Fibroblast of skin of right biceps (primary cell): ENCODE data around the gene PTK7.
"Not testable (repeated sequence)": the region's sequence is repeated elsewhere in the genome, so short reads cannot be mapped to it uniquely, and the experiment has no call there.

Source experiments
- DNase-seq: peaks from one replicate; pipeline ENCODE4 v3.0.0-alpha.2; 2013

The PTK7 gene

DNA sequence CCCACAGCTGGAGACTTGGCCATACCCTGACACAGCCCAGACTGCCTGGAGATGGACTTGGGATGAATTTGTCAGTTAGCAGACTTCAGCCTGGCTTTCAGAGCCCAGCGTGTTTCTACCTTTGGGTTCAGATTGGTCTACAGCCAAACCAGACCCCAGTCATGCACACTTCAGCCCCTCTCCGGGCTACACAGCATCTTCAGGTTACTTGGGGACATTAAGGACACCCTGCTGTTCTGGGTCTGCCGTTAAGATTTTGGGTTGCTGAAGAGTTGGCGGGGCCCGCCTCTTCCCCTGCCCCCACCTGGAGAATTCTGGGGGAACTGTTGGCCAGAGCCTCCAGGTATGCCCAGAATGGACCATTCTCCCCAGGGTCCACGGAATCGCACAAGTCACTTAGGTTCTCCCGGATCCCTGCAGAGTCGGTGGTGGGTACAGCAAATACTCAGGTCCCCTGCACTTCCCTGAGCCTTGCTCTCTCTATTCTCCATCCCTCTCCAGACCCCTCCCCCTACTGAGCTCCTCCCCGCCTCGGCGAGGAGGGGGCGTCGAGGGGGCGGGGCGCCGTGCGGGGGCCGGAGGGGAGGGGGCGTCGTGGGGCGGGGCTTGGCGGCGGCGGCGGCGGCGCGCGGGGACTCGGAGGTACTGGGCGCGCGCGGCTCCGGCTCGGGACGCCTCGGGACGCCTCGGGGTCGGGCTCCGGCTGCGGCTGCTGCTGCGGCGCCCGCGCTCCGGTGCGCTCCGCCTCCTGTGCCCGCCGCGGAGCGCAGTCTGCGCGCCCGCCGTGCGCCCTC is at the start of gene PTK7:
PTK7 (plus strand) TSS at position 645 of the 794 bp plus-strand sequence. CDS start 175 bp downstream, outside the sequence.
- DNase-seq: peak; percentile 82

DNA sequence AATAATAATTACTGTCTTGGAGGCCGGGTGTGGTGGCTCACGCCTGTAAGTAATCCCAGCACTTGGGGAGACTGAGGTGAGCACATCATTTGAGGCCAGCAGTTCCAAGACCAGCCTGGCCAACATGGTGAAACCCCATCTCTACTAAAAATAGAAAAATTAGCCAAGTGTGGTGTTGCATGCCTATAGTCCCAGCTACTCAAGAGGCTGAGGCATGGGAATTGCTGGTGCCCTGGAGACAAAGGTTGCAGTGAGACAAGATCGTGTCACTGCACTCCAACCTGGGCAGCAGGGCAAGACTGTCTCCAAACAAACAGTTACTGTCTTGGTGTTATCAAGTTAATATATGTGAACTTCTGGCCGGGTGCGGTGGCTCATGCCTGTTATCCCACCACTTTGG is 49.7 kb upstream of the PTK7 start:
- DNase-seq: no peak

DNA sequence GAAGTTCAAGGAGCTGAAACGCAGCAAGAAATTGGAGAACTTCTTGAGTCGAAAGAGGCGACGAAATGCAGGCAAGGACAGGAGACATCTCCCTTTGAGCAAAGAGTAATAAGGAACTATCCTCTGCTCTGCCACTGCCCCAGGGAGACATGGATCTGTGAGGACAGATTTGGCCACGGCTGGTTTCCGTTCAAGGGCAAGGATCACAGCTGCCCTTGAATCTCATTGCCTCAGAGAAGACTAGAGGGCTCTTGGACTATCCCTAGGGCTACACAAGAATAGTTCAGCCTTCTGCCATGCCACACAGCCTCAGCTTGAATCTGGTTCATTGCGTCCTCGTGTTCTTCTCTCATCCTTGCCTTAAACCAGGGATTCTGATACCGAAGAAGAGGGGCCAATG is 47.0 kb upstream of the PTK7 start:
- DNase-seq: no peak

DNA sequence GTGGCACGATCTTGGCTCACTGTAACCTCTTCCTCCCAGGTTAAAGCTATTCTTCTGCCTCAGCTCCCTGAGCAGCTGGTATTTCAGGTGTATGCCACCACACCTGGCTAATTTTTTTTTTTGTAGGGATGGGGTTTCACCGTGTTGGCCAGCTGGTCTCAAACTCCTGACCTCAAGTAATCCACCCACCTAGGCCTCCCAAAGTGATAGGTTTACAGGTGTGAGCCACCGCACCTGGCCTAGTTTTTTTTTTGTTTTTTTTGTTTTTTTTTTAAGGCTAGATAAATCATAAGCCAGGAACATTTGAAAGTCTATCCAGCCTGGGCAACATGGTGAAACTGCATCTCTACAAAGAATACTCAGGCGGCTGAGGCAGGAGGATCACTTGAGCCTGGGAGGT is 43.8 kb upstream of the PTK7 start:
- no peak for DNase-seq

DNA sequence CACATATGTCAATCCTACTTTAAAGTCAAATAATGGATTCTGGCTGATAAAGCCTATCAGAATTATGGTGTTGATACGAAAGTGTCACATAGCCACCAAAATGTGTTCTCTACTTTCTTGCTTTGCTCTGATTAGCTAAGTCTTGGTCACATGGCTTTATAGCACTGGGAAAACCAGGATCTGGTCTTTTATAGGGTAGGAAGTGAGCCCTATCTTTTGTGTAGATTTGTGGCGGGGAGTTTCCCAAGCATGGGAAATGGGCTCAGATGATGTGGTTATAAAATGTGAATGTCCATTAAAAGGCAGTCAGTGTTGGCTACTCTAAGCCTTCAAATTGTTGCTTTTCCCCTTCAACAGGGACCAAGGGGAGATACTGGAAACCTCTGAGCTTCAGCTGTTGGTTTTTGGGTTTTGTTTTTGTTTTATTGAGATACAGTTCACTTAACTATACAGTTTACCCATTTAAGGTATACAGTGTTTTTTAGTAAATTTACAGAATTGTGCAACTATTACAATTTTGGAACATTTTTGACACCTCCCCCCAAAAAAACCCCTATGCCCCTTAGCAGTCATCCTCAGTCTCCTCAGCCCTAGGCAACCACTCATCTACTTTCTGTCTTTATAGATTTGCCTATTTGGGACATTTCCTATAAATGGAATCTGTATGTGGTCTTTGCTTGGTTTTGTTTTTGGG is 42.5 kb upstream of the PTK7 start:
- no peak for DNase-seq

DNA sequence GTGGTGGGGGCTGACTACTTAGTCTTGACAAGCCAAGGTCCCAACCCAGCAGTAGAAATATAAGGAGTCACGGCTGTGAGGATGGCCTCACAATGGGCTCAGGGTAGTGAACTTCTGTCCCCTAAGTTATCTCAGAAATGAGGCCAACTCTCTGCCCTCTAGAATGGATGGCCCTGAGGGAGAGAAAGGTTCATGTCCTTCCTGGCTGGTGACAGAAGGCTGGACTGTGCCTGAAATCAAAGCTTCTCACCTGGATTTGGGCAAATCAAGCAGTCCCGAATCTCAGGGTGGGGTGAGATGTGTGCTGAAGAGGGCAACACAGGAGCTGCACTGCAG is 42.0 kb upstream of the PTK7 start:
- DNase-seq: no peak

DNA sequence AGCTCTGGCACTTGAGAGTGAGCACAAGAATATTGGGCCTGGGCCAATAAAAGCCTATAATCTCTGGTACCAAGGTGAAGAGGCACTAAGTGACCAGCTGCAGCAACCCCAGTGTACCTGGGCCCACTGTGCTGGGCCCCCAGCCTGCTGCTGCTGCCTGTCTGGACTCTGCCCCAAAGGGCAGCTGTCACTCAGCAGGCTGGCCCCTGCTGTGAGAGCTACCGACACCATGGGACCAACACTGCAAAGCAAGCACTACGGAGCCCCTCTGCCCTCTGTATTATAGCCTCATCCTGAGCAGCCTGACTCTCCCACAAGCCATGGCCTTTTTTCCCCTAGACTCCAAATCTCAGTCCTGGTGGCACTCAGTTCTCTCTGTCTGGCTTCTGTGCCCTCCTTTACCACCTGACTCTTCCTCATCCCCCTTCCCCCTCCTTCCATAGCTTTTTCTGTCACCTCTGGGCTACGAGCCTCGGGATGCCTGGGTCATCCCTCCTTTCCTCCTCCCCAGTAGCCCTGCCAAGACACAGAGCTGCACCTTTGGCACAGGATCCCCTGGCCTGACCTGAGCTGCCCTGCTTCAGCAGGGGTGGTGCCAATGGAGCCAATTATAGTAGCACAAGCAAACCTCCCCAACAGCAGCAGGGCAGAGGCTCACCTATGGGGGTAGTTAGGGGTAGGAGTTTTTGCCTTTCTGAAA is 40.5 kb upstream of the PTK7 start:
- no peak for DNase-seq

DNA sequence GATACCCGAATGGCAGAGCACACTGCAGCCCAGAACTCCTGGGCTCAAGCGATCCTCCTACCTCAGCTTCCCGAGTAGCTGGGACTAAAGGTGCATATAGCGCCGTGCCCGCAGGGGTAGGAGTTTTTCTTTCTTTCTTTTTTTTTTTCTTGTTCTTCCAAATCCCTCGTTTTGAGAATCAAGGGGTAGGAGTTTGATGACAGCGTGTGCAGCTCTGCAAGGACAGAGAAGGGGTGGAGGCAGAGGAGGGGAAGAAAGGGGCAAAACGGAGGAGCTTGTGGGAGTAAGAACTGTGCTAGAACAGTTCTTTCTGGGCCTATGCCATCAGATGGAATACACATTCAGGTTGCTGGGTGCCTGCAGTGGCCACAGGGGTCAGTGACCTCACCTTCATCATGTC is 39.4 kb upstream of the PTK7 start:
- no peak for DNase-seq

DNA sequence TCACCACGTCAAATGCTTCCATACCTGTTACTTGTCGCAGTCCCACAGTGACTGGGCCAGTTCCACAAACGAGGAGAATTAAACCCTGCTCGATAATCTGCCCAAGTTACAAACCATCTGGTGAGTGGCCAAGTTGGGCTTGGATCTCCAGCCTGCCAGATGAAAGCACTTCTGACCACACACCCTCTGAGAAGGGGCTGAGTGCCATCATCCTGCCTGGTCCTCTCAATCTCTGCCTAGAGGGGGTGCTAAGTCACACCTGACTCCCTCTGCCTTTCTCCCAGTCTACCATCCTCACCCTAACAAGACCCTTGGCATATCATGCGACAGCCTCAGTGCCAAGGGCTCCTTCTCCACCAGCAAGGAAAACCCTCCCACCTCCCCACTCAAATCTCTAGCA is 38.9 kb upstream of the PTK7 start:
- no peak for DNase-seq

DNA sequence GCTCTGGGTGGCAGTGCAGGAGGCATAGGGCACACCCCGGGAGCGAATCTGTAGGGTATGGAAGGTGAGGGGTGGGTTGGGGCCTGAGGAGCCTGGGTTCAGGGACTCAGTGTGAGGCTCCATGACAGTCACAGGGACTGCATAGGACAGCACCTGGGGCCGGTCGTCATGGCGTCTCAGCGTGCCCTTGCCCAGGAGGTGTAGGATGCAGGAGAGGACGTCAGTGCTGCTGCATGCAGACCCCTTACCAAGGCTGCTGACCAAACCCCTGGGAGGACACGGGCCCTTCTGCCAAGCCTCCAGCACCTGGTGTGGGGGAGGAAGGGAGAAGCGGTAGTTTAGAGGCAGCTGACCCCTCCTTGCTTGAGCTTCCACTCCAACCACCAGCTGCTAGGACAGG is 38.4 kb upstream of the PTK7 start:
- DNase-seq: no peak

DNA sequence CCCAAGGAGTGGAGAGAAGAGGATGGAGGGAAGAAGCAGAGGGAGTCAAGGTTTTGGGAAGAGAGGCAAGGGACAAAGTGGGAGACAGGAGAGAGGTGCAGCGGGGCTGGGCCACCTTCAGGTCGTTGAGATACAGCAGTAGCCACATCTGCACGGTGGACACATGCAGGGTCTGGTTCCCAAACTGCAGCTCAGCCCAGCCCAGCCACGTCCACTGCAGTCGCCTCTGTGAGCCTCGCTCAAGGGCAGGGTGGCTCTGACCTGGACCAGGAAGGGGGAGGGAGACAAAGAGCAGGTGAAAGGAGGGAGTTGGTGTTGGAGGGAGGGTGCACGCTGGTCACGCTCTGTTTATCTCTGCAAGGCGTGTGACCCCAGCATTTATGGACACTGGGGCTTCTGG is 37.4 kb upstream of the PTK7 start:
- no peak for DNase-seq

DNA sequence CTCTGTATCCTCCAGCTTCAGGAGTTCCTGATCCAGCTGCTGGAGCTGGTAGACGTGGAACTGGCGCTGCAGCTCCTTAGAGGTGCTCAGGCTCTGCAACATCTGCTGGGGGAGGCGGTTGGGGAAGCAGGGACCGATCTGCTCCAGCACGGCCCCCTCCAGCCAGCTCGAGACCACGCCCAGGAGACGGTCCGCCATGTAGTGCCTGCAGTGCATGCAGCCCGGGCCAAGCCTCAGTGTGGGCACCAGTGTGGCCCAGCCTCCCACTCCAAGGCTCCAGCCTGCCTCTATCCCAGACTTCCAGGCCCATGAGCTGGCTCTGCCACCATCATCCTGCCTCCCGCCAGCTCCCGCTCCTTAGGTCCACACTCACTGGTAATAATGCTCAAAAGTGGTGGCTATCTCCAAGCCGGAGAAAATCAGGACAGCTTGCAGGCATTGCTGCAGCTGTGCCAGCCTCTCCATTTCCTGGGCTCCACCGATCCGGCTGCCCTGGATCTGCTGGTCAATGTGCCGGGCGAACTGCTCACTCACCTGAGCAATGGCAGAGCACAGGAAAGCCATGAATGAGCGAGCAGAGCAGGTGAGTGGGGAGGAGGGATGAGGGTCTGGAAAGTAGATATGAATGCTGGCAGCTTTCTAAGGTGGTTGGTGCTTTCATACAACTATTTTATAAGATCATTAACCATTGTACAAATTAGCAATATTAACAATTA is 35.4 kb upstream of the PTK7 start:
- no peak for DNase-seq

DNA sequence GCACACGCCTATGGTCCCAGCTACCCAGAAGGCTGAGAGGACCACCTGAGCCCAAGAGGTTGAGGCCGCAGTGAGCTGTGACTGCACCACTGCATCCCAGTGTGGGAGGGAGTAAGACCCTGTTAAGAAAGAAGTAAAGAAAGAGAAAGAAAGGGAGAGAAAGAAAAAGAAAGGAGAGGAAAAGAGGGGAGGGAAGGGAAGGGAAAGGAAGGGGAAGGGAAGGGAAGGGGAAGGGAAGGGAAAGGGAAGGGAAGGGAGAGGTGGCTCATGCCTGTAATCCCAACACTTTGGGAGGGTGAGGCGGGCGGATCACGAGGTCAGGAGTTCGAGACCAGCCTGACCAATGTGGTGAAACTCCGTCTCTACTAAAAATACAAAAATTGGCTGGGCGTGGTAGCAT is 34.6 kb upstream of the PTK7 start:
- DNase-seq: not testable (repeated sequence)

DNA sequence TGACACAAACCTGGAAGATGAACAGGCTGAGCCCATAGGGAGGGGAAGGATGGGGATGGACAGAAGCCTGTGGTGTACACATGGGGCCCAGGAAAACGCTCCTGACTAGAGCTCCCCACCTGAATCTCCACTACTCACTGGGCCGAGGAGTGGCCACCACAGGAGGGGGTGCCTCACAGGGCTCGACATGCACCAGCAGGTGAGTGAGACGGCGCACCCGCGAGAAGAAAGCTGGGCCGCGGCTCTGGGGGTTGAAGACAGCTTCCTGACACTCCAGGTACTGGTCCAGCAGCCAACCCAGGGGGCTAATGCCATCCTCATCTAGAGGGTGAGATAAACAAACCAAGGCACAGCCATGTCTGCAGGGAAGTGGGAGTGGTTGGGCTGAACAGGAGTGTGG is 32.8 kb upstream of the PTK7 start:
- no peak for DNase-seq

DNA sequence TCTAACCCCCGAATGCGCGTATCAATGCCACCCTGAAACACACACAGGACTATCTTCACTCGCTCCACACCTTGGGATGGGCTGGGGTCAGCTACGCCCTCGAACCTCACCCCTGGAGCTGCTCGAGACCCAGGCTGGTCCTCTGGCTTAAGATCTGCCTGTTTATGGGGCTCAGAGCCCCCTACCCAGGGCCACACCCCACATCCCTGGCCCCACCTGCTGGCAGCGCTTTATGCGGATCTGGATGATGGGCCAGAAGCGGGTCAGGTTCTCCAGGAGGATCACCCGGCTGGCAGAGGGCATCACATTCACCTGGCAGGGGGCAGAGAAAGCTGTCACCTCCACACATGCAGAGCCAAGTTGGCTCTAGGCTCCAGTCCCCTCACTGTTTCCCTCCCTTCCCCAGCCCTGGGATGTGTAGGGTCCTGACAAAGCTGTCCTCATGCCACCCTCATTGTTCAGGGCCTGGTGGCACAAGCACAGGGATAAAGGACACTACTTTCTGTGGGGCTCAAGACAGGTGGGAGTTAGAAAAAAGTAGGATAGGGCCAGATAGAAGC is 30.7 kb upstream of the PTK7 start:
- DNase-seq: no peak

DNA sequence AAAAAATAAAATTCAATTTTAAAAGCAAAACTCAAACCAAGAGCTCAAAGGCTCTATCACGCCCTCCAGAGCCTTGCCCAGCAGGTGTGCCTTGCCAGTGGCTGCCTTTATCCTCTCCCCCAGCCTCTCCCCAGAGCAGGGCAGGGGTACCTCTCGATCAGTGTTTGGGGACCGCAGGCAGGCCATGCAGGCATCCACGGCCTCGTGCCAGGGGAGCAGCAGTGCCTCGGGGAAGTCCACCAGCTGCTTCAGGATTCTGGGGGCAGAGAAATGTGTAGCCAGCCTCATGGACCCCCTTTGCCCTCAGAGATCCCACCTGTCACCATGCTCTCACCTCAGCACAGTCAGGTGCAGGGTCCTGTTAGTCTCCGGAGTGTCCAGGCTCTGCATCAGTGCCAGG is 28.1 kb upstream of the PTK7 start:
- no peak for DNase-seq

DNA sequence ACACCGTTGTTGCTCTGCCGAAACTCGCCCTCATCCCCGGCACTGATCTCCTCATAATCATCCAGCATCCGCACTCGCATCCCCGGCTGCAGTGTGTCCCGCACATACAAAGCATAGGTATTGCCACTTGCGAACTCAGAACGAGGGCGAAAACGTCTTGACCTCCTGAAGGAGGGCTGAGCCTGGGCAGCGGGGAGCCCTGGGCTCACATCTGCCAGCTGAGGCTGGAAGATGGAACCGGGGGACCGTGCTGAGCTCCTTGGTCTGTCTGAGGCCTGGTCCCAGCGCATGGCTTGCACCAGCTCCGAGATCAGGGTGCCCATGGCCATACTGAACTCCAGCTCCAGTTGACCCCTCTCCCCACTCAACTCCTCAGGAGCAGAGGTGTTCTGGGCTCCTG is 25.1 kb upstream of the PTK7 start:
- DNase-seq: no peak

DNA sequence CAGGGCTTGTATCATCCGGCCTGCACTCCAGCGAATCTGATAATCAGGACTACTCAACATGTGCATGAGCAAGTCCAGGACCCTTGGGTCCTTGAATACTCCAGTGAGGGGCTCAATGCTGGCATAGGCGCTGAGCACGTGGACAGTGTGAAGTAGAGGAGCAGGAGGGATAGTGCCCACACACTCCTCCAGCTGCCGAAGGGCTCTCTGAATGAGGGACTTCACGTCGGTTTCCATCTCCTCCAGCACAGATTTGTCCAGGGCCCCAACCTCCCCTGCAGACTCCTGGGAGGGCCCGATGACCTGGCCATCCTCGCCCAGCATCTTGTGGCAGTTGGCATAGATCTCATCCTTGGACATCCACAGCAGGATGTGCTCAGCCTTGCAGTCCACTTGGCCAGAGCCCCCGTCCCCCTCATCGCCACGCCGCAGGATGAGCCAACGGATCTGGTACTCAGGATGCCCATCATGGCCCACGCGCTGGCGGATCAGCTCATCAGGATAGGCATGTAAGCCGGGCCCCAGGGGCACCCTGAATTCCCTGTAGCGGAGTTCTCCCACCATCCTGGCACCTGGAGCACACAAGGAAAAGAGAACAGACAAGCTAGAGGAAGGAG is 23.8 kb upstream of the PTK7 start:
- DNase-seq: no peak

DNA sequence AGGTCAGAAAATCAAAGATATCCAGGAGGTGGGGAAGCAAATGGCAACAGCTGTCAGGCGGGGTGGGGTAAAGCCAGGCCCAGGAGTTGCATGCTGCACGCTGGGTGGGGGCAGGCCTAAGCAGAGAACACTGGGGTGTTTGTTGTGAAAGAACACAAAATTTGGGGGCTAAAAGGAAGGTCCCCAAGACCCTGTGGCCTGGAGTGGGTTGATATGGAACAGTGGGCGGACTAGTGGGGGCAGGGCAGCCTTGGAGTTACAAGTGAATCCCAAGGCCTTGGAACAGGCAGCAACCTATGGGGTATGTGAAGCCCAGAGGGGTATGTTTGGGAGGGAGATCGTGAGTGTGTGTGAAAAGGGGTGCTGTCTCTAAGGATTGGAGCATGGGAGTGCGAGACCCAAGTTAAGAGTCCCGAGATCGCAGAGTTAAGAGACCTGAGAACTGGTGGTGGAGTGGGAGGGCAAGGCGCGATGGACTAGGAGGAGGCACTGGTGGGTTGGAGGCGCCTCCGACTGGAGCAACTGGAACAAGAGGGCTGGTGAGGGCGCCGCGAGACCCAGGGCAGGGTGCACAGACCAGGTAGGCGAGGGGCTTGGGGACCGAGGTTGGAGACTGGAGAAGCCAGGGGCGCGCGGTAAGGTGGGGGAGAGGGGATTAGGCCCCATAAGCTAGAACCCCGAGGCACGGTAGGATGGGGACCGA is 23.1 kb upstream of the PTK7 start:
- DNase-seq: peak; percentile 22

DNA sequence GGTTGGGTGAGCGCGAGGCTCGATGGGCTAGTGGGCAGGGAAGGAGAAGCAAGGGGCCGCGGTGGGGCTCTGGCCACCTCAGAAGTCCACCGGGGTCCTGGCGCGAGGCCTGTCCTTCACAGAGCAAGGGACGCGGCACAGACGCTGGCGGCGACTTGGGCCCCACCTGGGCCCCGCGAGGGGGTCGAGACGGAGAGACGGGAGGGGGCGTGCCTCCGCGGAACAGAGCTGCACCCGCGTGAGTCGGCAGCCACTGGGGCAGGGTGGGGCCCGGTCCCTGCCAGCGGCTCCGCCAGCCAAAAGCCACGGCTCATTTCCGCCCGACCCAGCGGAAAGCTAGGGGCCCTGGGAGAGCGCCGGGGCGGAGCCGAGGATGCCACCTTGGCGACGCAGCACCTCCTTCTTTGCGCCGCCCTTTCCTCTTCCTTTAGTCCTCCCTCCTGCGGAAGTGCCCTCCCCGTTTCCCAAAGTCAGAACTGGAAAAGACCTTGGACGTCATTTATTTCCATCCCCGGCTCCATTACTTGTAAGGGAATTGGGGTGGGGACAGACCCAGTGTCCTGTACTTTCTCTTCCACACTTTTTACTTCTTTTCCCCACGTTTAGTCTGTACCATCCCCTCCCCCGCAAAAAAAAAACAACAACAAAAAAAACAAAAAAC is 22.4 kb upstream of the PTK7 start, which contains the start of gene CUL7:
CUL7 (minus strand) TSS at position 307 of the 661 bp plus-strand sequence. CDS start 1,063 bp downstream, outside the sequence.
- peak; percentile 97 for DNase-seq
